Skin of body (tissue), 2 donors: ENCODE results near the gene HPSE2. TPM values are rescaled to one million over a fixed set of nuclear protein-coding genes. Genes with fewer than 3 reads are reported as not detected.
"Not testable (repeated sequence)": the region's sequence is repeated elsewhere in the genome, so short reads cannot be mapped to it uniquely, and the experiment has no call there.

Experiments
- DNase-seq: peaks from one replicate; lab custom pipeline; 2025; lab: John Stamatoyannopoulos, UW
- total RNA-seq: library from RNA; depleted of rRNA; stranded (reverse); fragments of >200 nt; gene quantifications from one replicate; pipeline ENCODE4 v1.2.3, GENCODE V29; 2014

HPSE2 gene
- total RNA-seq = 3.1 TPM

DNA sequence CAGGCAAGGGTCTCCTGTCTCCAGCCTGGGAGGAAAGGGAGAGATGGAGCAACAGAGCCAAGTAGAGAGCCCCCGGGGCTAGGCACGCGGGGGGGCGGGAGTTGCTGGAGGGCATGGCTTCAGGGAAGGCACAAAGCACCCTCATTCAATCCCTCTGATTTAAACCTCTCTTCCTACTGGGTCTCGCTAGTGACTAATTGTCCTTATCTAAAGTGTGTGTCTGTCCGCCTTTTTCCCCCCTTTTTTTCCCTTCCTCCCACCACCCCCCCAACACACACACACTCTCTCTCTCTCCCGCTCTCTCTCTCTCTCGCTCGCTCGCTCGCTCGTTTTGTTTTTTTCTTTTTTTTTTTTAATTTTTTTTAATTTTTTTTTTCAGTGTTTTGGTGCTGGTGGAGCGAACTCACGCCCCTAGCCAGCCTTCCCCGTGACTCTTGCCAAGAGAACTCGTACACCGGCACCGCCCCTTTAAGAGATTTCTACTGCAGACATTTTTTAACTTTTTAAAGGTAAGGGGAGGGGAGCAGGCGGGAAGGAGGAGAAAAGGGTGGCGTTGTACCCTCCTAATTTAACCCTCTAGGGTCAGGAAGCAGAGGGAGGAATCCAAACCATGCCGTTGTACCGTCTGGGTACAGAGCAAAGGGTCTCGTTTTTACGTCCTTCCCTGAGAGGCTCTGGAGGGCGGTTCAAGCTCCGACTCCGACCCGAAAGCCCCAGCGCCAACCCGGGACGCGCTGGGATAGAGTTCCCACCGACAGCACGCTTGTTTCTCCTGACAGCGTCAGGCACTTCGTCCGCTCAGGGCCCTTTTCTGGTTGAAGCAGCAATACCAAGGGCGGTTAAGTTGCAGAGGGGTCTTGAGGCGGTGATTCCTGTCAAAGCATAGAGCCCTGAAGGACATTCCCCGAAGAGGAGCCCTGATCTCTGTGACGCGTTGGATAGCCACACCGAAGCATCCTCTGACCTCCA, at the start of gene HPSE2:
TSS of gene HPSE2 (minus strand) at position 195 of the 969 bp plus-strand sequence.
- no peak for DNase-seq

DNA sequence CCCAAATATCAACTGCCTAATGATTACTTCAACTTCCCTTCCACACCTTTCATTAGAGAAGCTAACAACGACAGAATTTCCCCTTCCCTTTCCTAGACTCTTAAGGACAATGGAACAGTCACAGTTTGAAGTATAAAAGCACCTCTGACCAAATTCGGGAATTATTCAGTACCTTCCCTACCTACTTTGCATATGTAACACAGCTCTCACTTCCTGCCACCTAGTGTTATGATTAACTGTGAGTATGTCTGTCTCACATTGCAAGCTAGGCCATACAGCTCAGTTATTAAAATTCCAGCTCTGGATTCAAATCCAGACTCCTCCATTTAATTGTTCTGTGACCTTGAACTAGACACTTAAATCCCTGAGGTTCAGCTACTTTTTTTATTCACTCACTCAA, 44.8 kb upstream of the HPSE2 start:
- no peak for DNase-seq

DNA sequence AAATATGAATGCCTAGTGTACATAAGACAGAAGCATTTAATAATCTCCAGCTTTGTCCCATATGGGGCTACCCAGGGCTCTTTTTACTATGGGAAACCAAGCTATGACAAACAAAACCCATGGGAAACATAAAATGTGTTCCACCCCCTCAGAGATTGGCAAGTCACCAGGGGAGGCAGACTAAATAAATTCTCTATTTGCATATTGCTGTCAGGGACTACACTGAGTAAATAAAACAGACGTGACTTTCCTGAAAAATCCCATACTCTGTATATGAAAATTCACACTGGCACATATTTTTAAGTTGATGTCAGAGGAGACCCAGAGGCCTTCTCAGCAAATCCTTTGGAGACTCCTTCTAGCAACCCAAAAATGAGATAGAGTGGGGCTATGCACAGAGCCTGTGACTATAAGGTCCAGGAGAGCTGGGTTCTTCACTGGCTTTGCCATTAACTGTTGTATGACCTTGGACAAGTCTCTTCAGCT, 44.0 kb upstream of the HPSE2 start:
- peak; percentile 94 for DNase-seq

DNA sequence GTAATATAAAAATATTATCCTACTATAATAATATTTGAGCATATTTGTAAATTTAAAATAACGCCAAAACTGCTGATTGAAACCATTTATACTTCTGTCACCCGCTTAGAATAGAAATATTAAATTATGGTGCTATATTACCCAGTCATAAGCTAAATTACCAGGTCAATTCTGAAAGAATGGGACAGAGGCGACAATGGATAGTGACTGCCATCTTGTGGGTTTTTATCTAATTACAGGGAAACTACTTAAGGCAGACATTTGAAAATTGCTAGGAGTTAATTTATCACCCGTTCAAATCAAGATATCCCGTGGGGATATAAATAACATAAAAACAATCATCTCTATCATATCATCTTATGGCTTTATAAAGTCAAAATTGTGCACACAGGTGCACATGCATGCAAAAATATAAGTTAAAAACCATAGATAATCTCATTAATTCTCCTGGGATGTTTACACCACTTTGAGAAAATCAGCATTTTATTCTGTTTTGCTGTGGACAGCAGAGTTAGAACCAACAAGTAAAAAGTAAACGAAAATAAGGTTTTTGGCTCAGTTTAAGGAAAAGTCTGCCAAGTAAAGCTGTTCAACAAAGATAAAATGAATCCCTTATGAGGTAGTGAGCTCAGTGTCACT, 41.3 kb upstream of the HPSE2 start:
- no peak for DNase-seq

DNA sequence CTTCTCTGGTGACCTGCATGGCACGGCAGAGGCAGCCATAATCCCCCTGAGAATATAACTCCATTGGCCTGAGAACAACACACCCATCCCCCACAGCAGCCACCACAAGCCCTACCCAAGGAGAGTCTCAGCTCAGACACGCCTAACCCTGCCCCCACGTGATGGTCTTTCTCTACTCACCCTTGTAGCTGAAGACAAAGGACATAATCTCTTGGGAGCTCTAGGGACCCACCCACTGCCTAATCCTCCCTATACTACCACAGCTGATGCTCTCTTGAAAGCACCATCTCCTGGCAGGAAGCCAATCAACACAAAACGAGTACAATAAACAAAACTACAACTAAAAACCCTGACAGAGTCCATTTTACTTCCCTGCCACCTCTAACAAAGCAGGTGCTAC, 30.7 kb upstream of the HPSE2 start:
- no peak for DNase-seq

DNA sequence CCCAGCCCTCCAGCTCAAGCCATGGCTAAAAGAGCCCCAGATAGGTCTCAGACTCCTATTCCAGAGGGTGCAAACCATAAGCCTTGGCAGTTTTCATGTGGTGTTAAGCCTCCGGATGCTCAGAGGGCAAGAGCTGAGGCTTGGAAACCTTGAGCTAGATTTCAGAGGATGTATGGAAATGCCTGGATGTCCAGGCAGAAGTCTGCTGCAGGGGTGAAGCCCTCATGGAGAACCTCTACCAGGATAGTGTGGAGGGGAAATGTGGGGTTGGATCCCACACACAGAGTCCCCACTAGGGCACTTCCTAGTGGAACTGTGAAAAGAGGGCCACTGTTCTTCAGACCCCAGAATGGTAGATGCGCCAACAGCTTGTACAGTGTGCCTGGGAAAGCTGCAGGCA, 13.2 kb upstream of the HPSE2 start:
- DNase-seq = no peak

DNA sequence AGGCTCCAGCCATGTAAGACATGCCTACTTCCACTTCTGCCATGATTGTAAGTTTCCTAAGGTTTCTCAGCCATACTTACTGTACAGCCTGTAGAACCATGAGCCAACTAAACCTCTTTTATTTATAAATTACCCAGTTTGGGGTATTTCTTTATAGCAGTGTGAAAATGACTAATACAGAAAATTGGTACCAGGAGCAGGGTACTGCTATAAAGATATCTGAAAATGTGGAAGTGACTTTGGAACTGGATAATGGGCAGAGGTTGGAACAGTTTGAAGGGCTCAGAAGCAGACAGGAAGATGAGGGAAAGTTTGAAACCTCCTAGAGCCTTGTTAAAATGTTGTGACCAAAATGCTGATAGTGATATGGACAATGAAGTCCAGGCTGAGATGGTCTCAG, 12.2 kb upstream of the HPSE2 start:
- not testable (repeated sequence) for DNase-seq

DNA sequence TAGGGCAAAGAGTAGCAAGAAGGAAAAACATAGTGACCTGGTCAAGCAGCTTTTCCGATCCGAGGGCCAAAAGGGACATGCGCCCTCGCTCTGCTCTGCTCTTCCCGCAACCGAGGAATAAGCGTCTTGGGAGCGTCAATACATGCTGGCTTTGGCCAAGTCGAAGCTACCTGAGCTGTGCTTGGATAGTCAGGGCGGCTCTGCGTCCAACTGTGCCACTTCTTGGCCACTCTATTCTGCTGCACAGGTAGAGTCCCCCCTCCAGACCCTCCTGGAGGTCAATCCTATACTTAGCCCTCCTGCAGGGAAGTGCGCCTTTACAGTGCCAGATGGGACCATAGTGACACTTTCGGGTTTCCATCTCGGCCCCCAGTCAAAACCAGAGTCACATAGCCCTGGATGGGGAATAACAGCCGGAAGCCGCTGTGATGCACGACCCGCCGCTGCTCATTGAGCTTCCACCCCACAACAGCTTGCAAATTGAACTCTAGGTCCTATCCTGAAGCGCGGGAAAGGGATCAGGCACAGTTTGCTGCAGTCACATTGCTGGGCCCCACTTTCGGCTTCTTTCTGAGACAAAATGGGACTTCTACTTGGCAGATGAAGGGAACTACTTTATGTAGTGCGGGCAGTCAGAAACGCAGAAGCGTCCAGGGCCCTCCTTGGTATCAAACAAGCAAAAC, 1.1 kb upstream of the HPSE2 start:
- DNase-seq = no peak

DNA sequence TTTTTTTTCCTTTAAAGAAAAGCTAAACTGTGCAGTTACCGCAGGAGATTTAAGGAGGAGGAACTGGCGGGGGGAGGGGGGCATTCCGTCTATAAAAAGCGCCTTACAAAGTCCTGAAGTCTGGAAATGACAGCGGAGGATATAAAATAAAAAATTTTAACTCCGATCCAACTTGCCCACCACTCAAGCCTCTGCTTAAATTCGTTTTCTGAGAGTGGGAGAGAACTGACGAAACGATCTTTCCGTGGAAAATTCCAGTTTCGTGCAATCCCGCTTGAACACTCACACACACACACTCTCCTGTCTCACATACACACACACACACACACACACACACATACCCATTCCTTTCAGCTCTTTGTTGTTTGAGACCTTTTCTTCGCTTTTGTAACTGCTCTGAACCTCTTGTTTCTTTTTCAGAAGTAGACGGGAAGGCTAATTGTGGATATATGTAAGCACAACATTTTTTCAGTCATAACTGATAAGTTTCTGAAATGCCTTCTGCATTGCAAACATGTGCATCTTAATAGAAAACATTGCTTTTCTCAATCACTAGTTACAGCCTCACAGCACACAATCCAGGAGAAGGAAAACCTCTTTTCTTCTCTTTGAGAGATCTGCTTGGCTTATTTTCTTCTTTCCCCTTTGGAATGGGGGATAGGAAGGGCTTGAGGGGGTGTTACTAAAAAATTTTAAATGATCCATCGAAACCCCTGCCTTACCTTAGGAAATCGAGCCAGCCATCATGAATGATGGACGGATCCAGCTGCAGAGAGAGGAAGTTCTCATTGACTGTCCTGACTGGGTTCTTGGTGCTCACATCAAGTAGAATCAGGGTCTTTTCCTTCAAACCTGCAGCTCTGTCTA, 628 bp downstream of the HPSE2 start:
- DNase-seq = peak; percentile 35

DNA sequence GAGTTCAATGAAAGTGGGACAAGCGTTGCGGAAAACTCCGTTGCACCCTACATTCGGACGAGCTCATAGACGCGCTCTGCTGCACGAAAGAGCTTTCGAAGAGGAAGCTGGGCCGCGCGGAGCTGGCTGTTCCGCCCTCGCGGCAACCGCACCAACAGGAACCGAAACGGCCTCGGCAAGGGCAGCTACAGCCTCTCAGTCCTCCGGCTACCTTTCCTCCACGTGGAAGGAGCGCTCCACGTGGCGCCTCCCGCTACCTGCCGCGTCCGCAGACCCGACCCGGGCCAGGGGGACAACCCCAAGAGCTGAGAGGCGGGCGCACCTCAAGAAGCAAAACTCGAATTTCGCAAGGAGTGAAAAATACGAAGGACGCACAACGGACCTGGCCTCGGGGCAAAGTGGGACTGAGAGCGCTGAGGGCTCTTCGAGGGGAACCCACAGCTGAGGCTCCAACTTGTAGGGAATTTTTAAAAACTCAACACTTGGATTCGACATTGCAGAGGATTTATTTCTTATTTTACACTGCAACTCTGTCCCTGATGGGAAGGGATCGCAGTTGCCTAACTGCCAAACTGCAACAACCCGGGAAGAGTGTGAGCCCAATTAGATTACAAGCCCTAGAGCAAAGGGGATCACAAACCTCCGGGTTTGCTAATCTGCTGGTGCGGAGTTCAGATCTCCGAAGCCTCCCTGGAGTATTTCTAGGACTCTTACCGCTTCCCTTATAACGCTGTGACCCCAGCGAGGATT, 1.4 kb downstream of the HPSE2 start:
- no peak for DNase-seq

DNA sequence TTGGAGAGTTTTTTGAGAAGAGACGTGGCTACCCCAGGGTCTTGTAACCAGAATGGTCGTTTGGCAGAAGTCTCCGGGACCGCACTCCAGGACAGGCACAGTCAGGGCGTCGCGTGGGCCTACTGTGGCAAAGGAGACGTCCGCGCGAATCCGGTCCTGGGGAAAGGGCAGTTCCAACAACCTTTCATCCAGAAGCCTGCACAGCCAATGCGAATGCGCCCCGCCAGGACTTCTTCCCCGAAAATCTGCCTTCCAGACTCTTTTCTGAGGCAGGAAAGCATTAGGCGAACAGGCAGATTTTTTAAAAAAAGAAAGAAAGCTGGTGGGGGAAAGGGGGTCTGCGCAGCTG, 2.0 kb downstream of the HPSE2 start:
- DNase-seq = no peak

DNA sequence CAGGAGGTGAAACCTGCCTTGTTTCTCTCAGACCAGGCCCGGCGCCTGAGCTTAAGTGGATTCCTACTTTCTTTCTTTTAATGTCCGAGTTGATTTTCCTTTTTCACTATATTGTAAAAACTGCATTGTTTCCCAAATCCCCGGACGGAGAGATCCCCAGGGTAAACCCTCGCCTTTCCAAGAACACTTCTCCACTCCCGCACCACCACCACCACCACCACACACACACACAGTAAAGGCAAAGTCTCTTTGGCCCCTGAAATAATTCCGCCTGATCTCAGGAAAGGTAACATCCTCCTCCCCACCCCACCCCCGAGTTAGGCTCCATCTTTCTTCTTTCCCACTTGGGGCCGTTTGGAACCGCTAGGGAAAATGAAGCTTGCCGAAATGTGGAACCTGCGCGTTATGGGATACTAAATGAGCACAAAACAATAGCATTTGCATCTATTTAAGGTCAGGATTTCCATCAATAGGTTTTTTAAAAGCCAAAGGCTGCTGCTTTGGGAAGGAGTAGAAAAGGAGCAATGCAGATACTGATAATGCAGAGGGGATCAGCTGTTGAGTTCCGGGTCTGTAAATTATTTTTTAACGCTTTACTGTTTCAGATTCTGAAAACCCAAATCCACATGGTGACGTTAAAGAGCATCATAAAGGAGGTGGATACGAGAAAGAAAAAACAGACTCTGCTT, 2.5 kb downstream of the HPSE2 start:
- no peak for DNase-seq

DNA sequence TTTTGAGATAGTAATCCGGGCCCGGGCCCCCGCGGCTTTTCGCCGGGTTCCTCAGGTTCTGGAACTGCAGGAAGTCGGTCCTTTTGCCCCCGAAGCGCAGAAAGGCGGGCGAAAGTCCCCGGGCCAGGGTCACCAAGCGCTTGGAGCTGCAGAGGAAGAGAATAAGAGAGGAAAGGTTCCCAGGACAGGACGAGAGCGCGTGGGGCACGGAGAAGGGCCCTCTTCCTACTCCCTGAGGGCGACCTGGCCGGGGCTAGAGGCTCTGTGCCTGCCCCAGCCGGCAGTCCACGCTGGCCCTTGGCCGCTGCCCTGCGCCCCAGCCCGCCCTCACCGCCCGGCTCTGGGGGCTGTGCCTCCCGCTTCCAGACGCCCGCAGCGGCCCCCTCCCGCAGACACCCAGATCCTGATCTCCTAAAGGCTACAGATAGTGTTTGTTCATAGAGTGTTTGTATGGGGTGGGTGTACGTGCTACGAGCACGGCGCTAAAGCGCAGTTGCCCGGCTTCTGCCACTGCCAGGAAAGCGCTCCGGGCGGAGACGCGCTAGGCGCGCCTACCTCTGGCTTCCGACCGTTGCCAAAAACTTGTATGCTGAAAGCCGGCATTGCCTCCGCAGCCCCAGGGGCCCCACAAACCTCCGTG, 3.2 kb downstream of the HPSE2 start:
- DNase-seq = no peak

DNA sequence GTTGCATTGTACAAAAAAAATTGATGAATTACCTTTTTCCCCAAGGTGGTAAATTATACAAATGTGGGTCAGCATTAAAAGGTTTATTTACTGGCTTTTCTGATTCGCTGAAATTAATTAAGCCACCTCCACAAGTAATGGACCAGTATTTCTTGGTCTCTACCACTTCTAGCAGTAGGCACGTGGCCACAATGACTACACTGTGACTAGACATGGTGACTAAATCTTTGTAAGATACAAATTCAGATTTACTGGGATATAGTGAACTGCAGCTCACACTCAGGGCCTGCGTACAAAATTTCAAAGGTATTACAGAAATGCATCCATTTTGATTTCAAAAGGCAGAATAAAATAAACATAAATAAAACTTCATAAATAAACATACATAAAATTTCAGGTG, 10.9 kb downstream of the HPSE2 start:
- no peak for DNase-seq

DNA sequence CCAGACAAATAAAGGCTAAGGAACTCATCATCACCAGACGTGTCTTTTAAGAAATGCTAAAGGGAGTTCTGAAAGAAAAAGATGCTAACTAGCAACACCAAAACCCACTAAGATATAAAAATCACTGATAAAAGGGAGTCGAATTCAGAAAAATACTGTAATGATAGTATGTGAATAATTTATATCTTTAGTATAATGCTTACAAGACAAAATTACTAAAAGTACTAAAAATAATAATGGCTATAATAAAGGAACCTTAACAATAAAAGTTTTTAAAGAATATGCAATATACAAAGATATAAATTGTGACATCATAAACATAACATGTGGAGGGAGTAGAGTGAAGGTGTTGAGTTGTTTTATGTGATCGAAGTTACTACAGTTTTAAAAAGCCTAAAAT, 28.3 kb downstream of the HPSE2 start:
- no peak for DNase-seq

DNA sequence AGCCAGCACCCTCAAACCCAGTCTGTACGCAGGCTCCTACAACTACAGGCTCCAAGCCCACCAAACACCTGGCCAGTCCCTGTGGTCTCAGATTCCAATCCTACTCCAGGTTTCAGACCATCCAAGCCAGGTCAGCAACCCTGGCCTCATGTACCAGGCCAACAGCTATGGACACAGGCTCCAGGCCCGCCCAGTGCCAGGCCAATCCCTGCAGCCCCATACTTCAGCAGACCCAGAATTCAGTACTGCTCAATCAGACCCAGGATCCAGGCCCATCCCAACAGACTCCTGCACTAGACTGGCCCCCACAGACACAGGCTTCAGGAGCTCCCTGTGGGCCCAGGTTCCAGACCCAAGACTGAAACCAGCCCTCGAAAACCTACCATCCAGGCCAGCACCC, 32.3 kb downstream of the HPSE2 start:
- no peak for DNase-seq

DNA sequence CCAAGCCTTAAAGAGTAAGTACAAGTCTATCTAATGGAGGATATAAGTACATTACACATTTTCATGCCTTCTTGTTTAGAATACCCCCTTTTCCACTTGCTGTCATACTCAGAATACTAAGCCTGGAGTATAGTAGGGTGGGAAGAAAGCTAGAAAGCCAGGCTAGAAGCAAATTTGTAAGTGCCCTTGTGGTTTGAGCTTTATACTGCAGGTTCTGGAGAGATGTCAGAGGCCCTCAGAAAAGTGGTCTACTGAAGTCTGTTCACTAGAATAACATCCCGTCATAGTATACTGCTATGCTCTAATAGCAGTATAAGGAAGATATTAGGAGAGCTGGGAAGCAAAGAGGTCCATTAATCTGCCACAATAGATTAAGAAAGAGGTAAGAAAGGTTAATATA, 62.7 kb downstream of the HPSE2 start:
- no peak for DNase-seq

DNA sequence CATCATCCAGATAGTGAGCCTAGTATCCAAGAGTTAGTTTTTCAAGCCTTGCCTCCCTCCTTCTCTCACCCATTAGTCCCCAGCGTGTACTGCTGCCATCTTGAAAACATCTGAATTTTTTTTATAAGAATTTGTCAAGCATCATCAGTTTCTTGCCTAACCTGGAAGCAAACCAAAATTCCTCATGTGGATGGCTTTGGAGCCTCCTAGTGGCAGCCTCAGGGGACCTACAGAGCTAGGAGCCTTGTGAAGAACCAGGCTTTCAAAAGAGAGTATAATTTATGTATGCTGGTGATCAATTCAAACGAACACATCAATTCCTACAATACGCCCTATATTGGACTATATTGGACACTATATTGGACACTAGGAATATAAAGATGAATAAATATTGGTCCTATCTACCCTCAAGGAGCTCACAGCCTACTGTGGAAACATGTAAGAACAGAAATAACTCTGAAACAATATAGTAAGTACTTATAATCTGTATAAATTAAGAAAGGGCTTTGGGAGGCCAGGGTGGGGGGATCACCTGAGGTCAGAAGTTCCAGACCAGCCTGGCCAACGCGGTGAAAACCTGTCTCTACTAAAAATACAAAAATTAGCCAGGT, 63.4 kb downstream of the HPSE2 start:
- DNase-seq = peak; percentile 42

DNA sequence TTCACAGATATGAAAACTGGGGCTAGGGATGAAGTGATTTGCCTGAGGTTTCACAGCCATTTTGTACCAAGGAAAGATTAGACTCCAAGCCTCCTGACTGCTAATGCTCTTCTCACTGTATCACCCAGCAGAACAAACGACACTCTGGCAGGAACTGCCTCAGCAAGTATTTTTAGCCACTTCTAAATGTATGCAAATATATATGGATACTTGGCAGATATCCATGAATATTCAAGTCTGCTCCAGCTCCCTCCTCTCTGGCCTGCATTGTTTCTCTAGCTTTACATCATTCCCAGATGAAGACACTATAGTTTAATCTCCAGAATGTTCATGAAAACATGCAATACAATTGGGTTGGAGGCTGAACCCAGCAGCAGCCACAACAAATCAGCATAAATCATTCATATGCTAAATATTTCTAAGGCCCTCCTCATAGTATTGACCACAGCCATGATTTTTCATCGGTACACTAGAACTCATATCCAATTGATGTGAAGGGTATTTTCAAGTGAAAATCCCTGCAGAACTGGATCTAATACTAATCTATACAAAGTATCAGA, 65.5 kb downstream of the HPSE2 start:
- no peak for DNase-seq
